ENCODE measurements around the gene STK38. TPM values are rescaled to one million over a fixed set of nuclear protein-coding genes. Genes with fewer than 3 reads are reported as not detected.

STK38 gene
- total and polyA plus RNA-seq, 2 of the 8 experiments (the other 6 are each of a cell fraction or from before 2014, with no cell fraction given), result 8.1 to 19.8 TPM

DNA sequence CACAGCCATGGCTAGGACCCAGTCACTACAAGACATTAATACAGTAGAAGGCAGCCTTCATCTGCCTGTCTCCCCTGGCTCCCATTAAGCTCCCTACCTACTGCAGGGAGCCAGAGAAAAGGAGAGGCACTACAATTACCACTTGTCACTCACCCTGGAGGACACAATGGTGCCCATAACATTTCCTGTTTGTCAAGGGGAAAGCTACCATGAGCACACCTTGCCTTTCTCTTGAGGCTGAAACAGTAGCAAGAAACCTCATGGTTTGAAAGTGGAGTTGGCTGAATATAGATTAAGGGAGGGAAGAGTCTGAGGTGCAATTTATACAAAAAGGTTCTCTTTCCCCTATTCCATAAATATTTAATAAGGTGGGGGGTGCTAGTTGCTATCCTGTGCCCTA lies 27.9 kb downstream of the STK38 start:
- no peak overlapping the region for H3K4me2 ChIP-seq (ENCODE audit: insufficient read depth in 1 of 2, low read depth in 2 of 2, low read length in 2 of 2)
- TF ChIP-seq CHD1 (IDR thresholded peaks at IDR 0.05; ENCODE audit: low read depth, low read length), result no peak
- no peak for TF ChIP-seq RFX5 (IDR thresholded peaks at IDR 0.05; ENCODE audit: borderline replicate concordance, low read depth, low read length)
- no peak for TF ChIP-seq HDAC2 (IDR thresholded peaks at IDR 0.05; ENCODE audit: borderline replicate concordance in 1 of 2, low read depth in 2 of 2, low read length in 2 of 2)
- no peak for TF ChIP-seq BCL11A (IDR thresholded peaks at IDR 0.05; ENCODE audit: low read depth in 2 of 2, low read length in 2 of 2)
- no peak for TF ChIP-seq KDM5A (IDR thresholded peaks at IDR 0.05; ENCODE audit: low read length)
- TF ChIP-seq HDAC6 (IDR thresholded peaks at IDR 0.05; ENCODE audit: low read depth, low read length), result no peak
- H4K8ac ChIP-seq (ENCODE audit: extremely low read depth, insufficient read depth, low read length), result no peak overlapping the region
- H2BK20ac ChIP-seq (ENCODE audit: low read length), result no peak overlapping the region
- no peaks in the 10 kb centered on the region for H3K4me1 ChIP-seq (replicated peaks in 1 of 4; ENCODE audit: control insufficient read depth in 3 of 4, insufficient read depth in 4 of 4, low read length in 3 of 4)
- H2BK5ac ChIP-seq (ENCODE audit: low read depth, low read length), result no peak overlapping the region
- H3K79me1 ChIP-seq (ENCODE audit: low read depth, low read length), result no peaks in the 10 kb centered on the region
- H3K14ac ChIP-seq (ENCODE audit: insufficient read length), result no peak overlapping the region
- no peak overlapping the region for H2AK5ac ChIP-seq (ENCODE audit: low read depth, low read length)
- H3K9me3 ChIP-seq (ENCODE audit: insufficient read depth in 2 of 2, low read depth in 1 of 2, low read length in 1 of 2), result no peaks in the 10 kb centered on the region
- CTCF ChIA-PET (ENCODE audit: partially characterized antibody), result interaction anchor here (1.0 kb wide), 1 partner anchor 60 kb away, joined by 3 read pairs; no protein-coding TSS in a partner anchor
- H2AFZ ChIP-seq (ENCODE audit: low read length), result no peak overlapping the region
- H3K23me2 ChIP-seq (ENCODE audit: low read depth, low read length), result no peaks in the 10 kb centered on the region
- H3K4ac ChIP-seq (replicated peaks; ENCODE audit: insufficient read length, low read depth, low read length), result no peak overlapping the region
- FAIRE-seq (no peak), DNase-seq (ENCODE audit: low read depth in 1 of 2, low spot score in 2 of 2) (no peak)
- H2BK15ac ChIP-seq (ENCODE audit: low read length), result no peak overlapping the region
- H3K79me2 ChIP-seq (ENCODE audit: control insufficient read depth in 1 of 2, insufficient read depth in 2 of 2, low read length in 2 of 2), result no peaks in the 10 kb centered on the region
- H4K5ac ChIP-seq (ENCODE audit: insufficient read length, low read depth, low read length), result no peak overlapping the region
- no peak overlapping the region for H2BK12ac ChIP-seq (ENCODE audit: low read depth, low read length)
- H3K27me3 ChIP-seq (replicated peaks in 1 of 4; ENCODE audit: control insufficient read depth in 3 of 4, extremely low read depth in 1 of 4, insufficient read depth in 3 of 4, low read length in 3 of 4), result no peaks in the 10 kb centered on the region
- no peak overlapping the region for H3K4me3 ChIP-seq (ENCODE audit: extremely low read depth in 1 of 4, insufficient read depth in 2 of 4, low read depth in 3 of 4, low read length in 4 of 4)
- H4K20me1 ChIP-seq (replicated peaks in 1 of 2; ENCODE audit: control insufficient read depth in 1 of 2, insufficient read depth in 2 of 2, low read length in 2 of 2), result peaks cover 0 to 2% of the 10 kb centered on the region in 2 experiments
- no peak overlapping the region for H3K9ac ChIP-seq (replicated peaks in 1 of 4; ENCODE audit: extremely low read depth in 1 of 4, low read depth in 3 of 4, low read length in 3 of 4)
- no peak overlapping the region for H3K56ac ChIP-seq (replicated peaks; ENCODE audit: insufficient read length, low read depth, low read length)
- no peak overlapping the region for H3K27ac ChIP-seq (ENCODE audit: low read depth, low read length)
- H2BK120ac ChIP-seq (replicated peaks; ENCODE audit: low read depth, low read length), result no peak overlapping the region
- H3K23ac ChIP-seq (ENCODE audit: insufficient read length), result no peak overlapping the region
- H4K91ac ChIP-seq (replicated peaks; ENCODE audit: insufficient read length, low read length), result no peak overlapping the region
- no peak overlapping the region for H3K18ac ChIP-seq (ENCODE audit: extremely low read depth, low read length)
- H3K36me3 ChIP-seq (ENCODE audit: control insufficient read depth in 2 of 4, insufficient read depth in 4 of 4, low read length in 3 of 4), result peaks cover 5 to 46% (median 15%) of the 10 kb centered on the region in 4 experiments; a peak in 6 of 8 replicates
- POLR2A ChIA-PET (ENCODE audit: partially characterized antibody), result interaction anchor here (0.6 to 1.4 kb wide), 2 partner anchors 10 to 76 kb away, joined by 3 to 5 read pairs; no protein-coding TSS in a partner anchor

All from H1 (cell line).